SK-N-SH (cell line): Measurements from ENCODE around the gene TRIM72. TPM values are rescaled to one million over a fixed set of nuclear protein-coding genes. Genes with fewer than 3 reads are reported as not detected.
A peak's percentile ranks its signal among the peaks of the same experiment; 100 is the strongest.

Experiments
- CTCF ChIA-PET: fragments of 300-600, 350-600 bp; formaldehyde crosslinking; extraction: SDS; loops from one replicate; lab custom pipeline; 2021; lab: Yijun Ruan, JAX
- POLR2A ChIA-PET: fragments of 350-600 bp; sonication (Branson Sonifier 250); formaldehyde crosslinking; extraction: SDS; loops from one replicate; lab custom pipeline; 2020; ENCODE audit warnings: antibody characterized with exemption, inconsistent platforms; lab: Yijun Ruan, JAX
- DNase-seq: peaks from one replicate; pipeline ENCODE4 v3.0.0; 2012
- H2AFZ ChIP-seq: fragments of 200-600 bp; sonication (generic); 2 replicates; pipeline ENCODE4 v1.8.1; 2016; ENCODE audit warnings: antibody characterized with exemption, mild to moderate bottlenecking, low read depth
- H3F3A ChIP-seq: fragments of 200-600 bp; sonication (generic); replicated peaks from 2 replicates; pipeline ENCODE3; 2016; ENCODE audit warnings: antibody characterized with exemption, mild to moderate bottlenecking; ENCODE audit not compliant: insufficient read depth
- H3K27ac ChIP-seq, 2 experiments: fragments of 200-500 bp in 1 of 2; fragments of 200-600 bp in 1 of 2; sonication (Bioruptor generic) in 1 of 2; sonication (generic), shearing (Covaris generic) in 1 of 2; 2 replicates each; pipeline versions ENCODE4 v1.5.1 to v1.6.1; 2014 to 2016; ENCODE audit warnings: low read depth in 2 of 2, inconsistent platforms in 1 of 2, low read length in 1 of 2, mild to moderate bottlenecking in 1 of 2, mixed read lengths in 1 of 2
- H3K27me3 ChIP-seq: fragments of 200-600 bp; sonication (generic), shearing (Covaris generic); 2 replicates; pipeline ENCODE4 v1.6.1; 2016; ENCODE audit warnings: mixed run types; ENCODE audit not compliant: insufficient read depth
- H3K36me3 ChIP-seq, 2 experiments: fragments of 200-500 bp in 1 of 2; fragments of 200-600 bp in 1 of 2; sonication (Bioruptor generic) in 1 of 2; sonication (generic) in 1 of 2; replicated peaks in 1 of 2; 2 replicates each; pipeline versions ENCODE3 to v1.5.1; 2014 to 2016; ENCODE audit warnings: low read length in 1 of 2, mild to moderate bottlenecking in 1 of 2; ENCODE audit not compliant: insufficient read depth in 2 of 2, control insufficient read depth in 1 of 2
- H3K4me1 ChIP-seq, 2 experiments: fragments of 200-500 bp in 1 of 2; fragments of 200-600 bp in 1 of 2; sonication (Bioruptor generic) in 1 of 2; sonication (generic), shearing (Covaris generic) in 1 of 2; 2 replicates each; pipeline versions ENCODE4 v1.5.1 to v1.6.1; 2014 to 2016; ENCODE audit warnings: low read depth in 1 of 2, low read length in 1 of 2, mixed run types in 1 of 2; ENCODE audit not compliant: insufficient read depth in 2 of 2, control insufficient read depth in 1 of 2
- H3K4me2 ChIP-seq: fragments of 200-600 bp; sonication (generic), shearing (Covaris generic); 2 replicates; pipeline ENCODE4 v1.6.1; 2017; ENCODE audit warnings: mixed run types
- H3K4me3 ChIP-seq, 2 experiments: fragments of 200-500 bp in 1 of 2; fragments of 200-600 bp in 1 of 2; sonication (Bioruptor generic) in 1 of 2; sonication (generic), shearing (Covaris generic) in 1 of 2; 2 replicates each; pipeline versions ENCODE4 v1.5.1 to v1.8.1; 2014 to 2016; ENCODE audit warnings: low read depth in 2 of 2, inconsistent platforms in 1 of 2, low read length in 1 of 2, mild to moderate bottlenecking in 1 of 2, mixed read lengths in 1 of 2, moderate library complexity in 1 of 2
- H3K79me2 ChIP-seq: fragments of 200-600 bp; sonication (generic); 2 replicates; pipeline ENCODE4 v1.8.1; 2017; ENCODE audit warnings: mild to moderate bottlenecking; ENCODE audit not compliant: insufficient read depth
- H3K9ac ChIP-seq: fragments of 200-600 bp; sonication (generic); 2 replicates; pipeline ENCODE4 v1.6.1; 2017; ENCODE audit warnings: mixed run types
- H3K9me2 ChIP-seq: fragments of 200-600 bp; sonication (generic); 2 replicates; pipeline ENCODE4 v1.6.1; 2017; ENCODE audit warnings: mixed run types
- H3K9me3 ChIP-seq: fragments of 200-600 bp; sonication (generic); 2 replicates; pipeline ENCODE4 v1.6.1; 2017; ENCODE audit warnings: mixed run types, mild to moderate bottlenecking, moderate library complexity
- H4K20me1 ChIP-seq: fragments of 200-600 bp; sonication (generic); 2 replicates; pipeline ENCODE4 v1.6.1; 2017; ENCODE audit warnings: mild to moderate bottlenecking, mixed run types; ENCODE audit not compliant: insufficient read depth
- FOSL2 ChIP-seq: IDR thresholded peaks from 2 replicates; pipeline ENCODE4 v1.4.0; 2012; ENCODE audit warnings: low read depth, mild to moderate bottlenecking, moderate library complexity, borderline replicate concordance
- FOXJ3 ChIP-seq: sonication (generic); formaldehyde crosslinking; IDR thresholded peaks from 2 replicates; pipeline ENCODE4 v1.5.1; 2020; ENCODE audit warnings: mild to moderate bottlenecking, missing genetic modification reagents
- FOXM1 ChIP-seq: IDR thresholded peaks from 2 replicates; pipeline ENCODE4 v1.4.0; 2012; ENCODE audit warnings: low read depth, mild to moderate bottlenecking
- GATA2 ChIP-seq: sonication (generic); formaldehyde crosslinking; IDR thresholded peaks from 2 replicates; pipeline ENCODE4 v1.5.0; 2020; ENCODE audit warnings: mild to moderate bottlenecking, missing genetic modification reagents
- MEF2A ChIP-seq: IDR thresholded peaks from 2 replicates; pipeline ENCODE4 v1.4.0; 2012; ENCODE audit warnings: low read depth, borderline replicate concordance
- MXI1 ChIP-seq: IDR thresholded peaks from 2 replicates; pipeline ENCODE4 v1.6.1; 2012; ENCODE audit warnings: mild to moderate bottlenecking, low read depth, low read length, improper control_type of control experiment
- NFIC ChIP-seq: IDR thresholded peaks from 2 replicates; pipeline ENCODE4 v1.4.0; 2012; ENCODE audit warnings: borderline replicate concordance
- POLR2AphosphoS5 ChIP-seq: IDR thresholded peaks from 2 replicates; pipeline ENCODE4 v1.6.1; 2012; ENCODE audit warnings: low read depth, low read length
- RAD21 ChIP-seq: IDR thresholded peaks from 2 replicates; pipeline ENCODE4 v1.6.1; 2012; ENCODE audit warnings: mild to moderate bottlenecking, low read length
- RCOR1 ChIP-seq: fragments of 150-350 bp; IDR thresholded peaks from 2 replicates; pipeline ENCODE4 v1.6.1; 2017; ENCODE audit warnings: antibody characterized with exemption, low read length
- RXRA ChIP-seq: IDR thresholded peaks from 2 replicates; pipeline ENCODE4 v1.4.0; 2012; ENCODE audit warnings: low read depth, mild to moderate bottlenecking, borderline replicate concordance
- SIN3A ChIP-seq: IDR thresholded peaks from 2 replicates; pipeline ENCODE4 v1.6.1; 2012; ENCODE audit warnings: low read depth, mild to moderate bottlenecking, low read length, moderate library complexity, borderline replicate concordance
- TCF12 ChIP-seq: IDR thresholded peaks from 2 replicates; pipeline ENCODE4 v1.4.0; 2012
- TEAD4 ChIP-seq: IDR thresholded peaks from 2 replicates; pipeline ENCODE4 v1.4.0; 2012; ENCODE audit warnings: mild to moderate bottlenecking, borderline replicate concordance; ENCODE audit not compliant: insufficient read depth
- WGBS: methylation state at CpG from one replicate; pipeline ENCODE4 v1.1.6; 2017; ENCODE audit warnings: low lambda C conversion rate; 5-methylcytosine and 5-hydroxymethylcytosine counted together
- polyA plus RNA-seq, 3 experiments: library from polyadenylated mRNA; depleted of rRNA; stranded (reverse); fragments of >200 nt; gene quantifications; 2 replicates each; pipeline ENCODE4 v1.2.3, GENCODE V29; 2012
- TF ChIP-seq, protein P1 (sequence below): IDR thresholded peaks from 2 replicates; pipeline ENCODE4 v1.6.1; 2012; ENCODE audit warnings: mild to moderate bottlenecking, low read depth, low read length, moderate library complexity
- TF ChIP-seq, protein P2 (sequence below): fragments of 200-600 bp; sonication (generic); IDR thresholded peaks from 2 replicates; pipeline ENCODE4 v1.6.1; 2017; ENCODE audit warnings: antibody characterized with exemption, mild to moderate bottlenecking, moderate library complexity

The TRIM72 gene
- polyA plus RNA-seq, 1 of the 3 experiments (the other 2 are of a cell fraction) = under 0.01 TPM

DNA sequence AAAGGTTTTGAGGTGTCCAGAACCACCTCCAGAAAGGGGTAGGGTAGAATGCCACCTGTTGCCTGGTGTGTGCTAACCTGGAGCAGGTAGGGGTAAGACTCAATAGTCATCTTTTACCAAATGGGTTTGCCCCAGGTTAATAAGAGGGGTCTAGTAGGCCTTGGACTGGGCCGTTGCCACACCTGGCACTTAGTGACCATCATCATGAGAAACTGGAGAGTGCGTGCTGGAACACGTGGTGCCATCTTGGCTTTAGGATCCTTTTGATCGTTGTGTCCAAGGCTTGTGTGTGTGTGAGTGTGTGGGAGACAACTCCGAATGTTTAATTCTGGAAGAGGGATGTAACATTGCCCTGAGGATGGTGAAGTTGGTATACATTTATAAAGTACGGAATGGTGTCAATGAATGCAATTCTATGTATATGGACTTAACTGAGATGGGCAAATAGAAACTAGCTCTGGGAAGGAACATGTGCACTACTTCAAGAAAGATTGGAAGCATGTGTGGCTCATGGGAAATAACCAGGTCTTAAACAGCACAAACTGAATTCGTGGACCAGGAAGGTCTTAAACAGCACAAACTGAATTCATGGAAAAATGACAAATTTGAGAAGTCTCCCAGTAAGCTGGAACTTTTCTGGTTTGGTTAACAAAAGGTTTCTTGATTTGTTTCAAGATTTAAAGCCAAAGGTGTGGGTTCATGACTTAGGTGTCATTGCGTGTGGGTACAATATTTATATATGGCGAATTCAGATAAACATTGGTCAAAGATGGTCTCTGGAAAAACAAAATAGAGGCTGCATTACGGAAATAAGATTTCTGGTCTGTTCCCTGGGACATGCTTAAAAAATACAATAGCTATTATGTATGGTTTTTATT is 26.8 kb upstream of the TRIM72 start:
- peak; percentile 2; the same call in 1 of the 2 replicates for TF ChIP-seq POLR2AphosphoS5
- no peak for TF ChIP-seq TEAD4
- Histone ChIP-seq H3F3A (peaks cover 59% of the 10 kb centered on the region), H3K79me2 (peaks cover 94% of the 10 kb centered on the region), H3K9me2 (no peaks in the 10 kb centered on the region), H3K27ac (no peak overlapping the region), H3K36me3 (peaks cover 92 to 99% of the 10 kb centered on the region in 2 experiments), H2AFZ (no peak overlapping the region), H3K4me1 (peaks cover 9 to 13% of the 10 kb centered on the region in 2 experiments; a peak in 2 of 4 replicates), H3K4me2 (no peak overlapping the region), H3K9ac (no peak overlapping the region), H3K9me3 (no peaks in the 10 kb centered on the region), H3K27me3 (no peaks in the 10 kb centered on the region), H4K20me1 (peaks cover 100% of the 10 kb centered on the region), H3K4me3 (no peak overlapping the region)
- ChIA-PET CTCF (interaction anchor here (1.0 kb wide), 1 partner anchor 255 kb away, joined by 3 read pairs; the partner anchor contains the start of gene ZNF843), POLR2A (no interaction called here)
- no peak for DNase-seq
- WGBS = 89% methylated on average over 10 of the region's 10 CpGs

DNA sequence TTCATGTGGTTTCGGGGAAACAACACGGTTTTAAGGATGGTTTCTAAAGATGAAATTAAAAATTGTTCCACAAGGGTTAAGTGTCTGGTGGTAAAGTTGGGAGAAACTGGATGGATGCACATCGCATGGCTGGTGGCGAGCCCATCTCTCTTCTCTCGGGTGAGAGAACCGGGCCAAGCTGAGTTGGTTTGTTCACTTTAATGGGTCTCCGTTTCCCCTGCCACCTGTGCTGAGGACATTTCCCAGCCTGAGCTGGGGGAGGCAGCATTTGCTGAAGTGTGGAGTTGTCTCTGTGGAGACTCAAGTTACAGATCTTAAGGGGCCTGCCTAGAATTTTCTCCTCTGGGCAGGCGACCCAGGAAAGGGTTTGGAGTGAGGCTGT is 26.1 kb upstream of the TRIM72 start:
- H3K4me1 ChIP-seq = peaks cover 7% of the 10 kb centered on the region in 2 experiments; a peak in 2 of 4 replicates
- H3K9me3 ChIP-seq = no peaks in the 10 kb centered on the region
- no peak overlapping the region for H2AFZ ChIP-seq
- no peak for DNase-seq
- no peak overlapping the region for H3K9ac ChIP-seq
- ChIA-PET POLR2A (no interaction called here), CTCF (interaction anchor here (1.0 kb wide), 1 partner anchor 254 kb away, joined by 3 read pairs; the partner anchor contains the start of gene ZNF843)
- TF ChIP-seq RCOR1 (no peak), FOXJ3 (CRISPR knock-in tag) (no peak), RAD21 (no peak), MEF2A (no peak), RXRA (no peak), SIN3A (no peak), TCF12 (no peak), MXI1 (no peak), POLR2AphosphoS5 (no peak), GATA2 (no peak), FOSL2 (no peak), FOXM1 (no peak), NFIC (no peak)
- TF ChIP-seq, protein P1, sequence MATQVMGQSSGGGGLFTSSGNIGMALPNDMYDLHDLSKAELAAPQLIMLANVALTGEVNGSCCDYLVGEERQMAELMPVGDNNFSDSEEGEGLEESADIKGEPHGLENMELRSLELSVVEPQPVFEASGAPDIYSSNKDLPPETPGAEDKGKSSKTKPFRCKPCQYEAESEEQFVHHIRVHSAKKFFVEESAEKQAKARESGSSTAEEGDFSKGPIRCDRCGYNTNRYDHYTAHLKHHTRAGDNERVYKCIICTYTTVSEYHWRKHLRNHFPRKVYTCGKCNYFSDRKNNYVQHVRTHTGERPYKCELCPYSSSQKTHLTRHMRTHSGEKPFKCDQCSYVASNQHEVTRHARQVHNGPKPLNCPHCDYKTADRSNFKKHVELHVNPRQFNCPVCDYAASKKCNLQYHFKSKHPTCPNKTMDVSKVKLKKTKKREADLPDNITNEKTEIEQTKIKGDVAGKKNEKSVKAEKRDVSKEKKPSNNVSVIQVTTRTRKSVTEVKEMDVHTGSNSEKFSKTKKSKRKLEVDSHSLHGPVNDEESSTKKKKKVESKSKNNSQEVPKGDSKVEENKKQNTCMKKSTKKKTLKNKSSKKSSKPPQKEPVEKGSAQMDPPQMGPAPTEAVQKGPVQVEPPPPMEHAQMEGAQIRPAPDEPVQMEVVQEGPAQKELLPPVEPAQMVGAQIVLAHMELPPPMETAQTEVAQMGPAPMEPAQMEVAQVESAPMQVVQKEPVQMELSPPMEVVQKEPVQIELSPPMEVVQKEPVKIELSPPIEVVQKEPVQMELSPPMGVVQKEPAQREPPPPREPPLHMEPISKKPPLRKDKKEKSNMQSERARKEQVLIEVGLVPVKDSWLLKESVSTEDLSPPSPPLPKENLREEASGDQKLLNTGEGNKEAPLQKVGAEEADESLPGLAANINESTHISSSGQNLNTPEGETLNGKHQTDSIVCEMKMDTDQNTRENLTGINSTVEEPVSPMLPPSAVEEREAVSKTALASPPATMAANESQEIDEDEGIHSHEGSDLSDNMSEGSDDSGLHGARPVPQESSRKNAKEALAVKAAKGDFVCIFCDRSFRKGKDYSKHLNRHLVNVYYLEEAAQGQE = no peak
- TF ChIP-seq, protein P2, sequence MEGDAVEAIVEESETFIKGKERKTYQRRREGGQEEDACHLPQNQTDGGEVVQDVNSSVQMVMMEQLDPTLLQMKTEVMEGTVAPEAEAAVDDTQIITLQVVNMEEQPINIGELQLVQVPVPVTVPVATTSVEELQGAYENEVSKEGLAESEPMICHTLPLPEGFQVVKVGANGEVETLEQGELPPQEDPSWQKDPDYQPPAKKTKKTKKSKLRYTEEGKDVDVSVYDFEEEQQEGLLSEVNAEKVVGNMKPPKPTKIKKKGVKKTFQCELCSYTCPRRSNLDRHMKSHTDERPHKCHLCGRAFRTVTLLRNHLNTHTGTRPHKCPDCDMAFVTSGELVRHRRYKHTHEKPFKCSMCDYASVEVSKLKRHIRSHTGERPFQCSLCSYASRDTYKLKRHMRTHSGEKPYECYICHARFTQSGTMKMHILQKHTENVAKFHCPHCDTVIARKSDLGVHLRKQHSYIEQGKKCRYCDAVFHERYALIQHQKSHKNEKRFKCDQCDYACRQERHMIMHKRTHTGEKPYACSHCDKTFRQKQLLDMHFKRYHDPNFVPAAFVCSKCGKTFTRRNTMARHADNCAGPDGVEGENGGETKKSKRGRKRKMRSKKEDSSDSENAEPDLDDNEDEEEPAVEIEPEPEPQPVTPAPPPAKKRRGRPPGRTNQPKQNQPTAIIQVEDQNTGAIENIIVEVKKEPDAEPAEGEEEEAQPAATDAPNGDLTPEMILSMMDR = no peak
- peaks cover 100% of the 10 kb centered on the region for H4K20me1 ChIP-seq
- 94% methylated on average over 8 of the region's 8 CpGs for WGBS
- H3K4me2 ChIP-seq = no peak overlapping the region
- H3K27ac ChIP-seq = no peak overlapping the region
- H3K9me2 ChIP-seq = no peaks in the 10 kb centered on the region
- H3F3A ChIP-seq = peaks cover 63% of the 10 kb centered on the region
- no peak overlapping the region for H3K4me3 ChIP-seq
- peaks cover 89% of the 10 kb centered on the region for H3K79me2 ChIP-seq
- H3K36me3 ChIP-seq = peaks cover 93 to 99% of the 10 kb centered on the region in 2 experiments
- no peaks in the 10 kb centered on the region for H3K27me3 ChIP-seq
